Effector CD8-positive, alpha-beta T cell (primary cell): Measurements from ENCODE around the gene RDX.
"Not testable (repeated sequence)": the region's sequence is repeated elsewhere in the genome, so short reads cannot be mapped to it uniquely, and the experiment has no call there.

Experiments
- DNase-seq: peaks from one replicate; lab custom pipeline; 2025; lab: John Stamatoyannopoulos, UW

Gene RDX

GRCh38 chr11:110272919-110273318 lies 23.5 kb downstream of the RDX start:
- no peak for DNase-seq

- no peak for DNase-seq
These were observed 26.4 kb downstream of the RDX start for GRCh38 chr11:110269996-110270395.

- no peak for DNase-seq
These were observed 28.0 kb downstream of the RDX start for GRCh38 chr11:110268441-110268840.

DNA sequence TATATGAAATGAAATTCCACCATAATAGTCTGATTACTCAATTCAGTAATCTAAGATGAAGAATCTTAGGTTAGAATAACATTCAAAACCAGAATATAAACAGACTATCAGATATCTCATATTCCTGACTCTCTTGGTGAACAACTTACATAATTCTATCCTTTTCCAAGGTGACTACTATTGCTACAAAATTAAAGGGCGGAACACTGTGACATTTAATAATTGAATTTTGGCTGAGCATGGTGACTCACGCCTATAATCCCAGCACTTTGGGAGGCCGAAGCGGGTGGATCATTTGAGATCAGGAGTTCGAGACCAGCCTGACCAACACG lies 34.4 kb downstream of the RDX start:
- no peak for DNase-seq

DNA sequence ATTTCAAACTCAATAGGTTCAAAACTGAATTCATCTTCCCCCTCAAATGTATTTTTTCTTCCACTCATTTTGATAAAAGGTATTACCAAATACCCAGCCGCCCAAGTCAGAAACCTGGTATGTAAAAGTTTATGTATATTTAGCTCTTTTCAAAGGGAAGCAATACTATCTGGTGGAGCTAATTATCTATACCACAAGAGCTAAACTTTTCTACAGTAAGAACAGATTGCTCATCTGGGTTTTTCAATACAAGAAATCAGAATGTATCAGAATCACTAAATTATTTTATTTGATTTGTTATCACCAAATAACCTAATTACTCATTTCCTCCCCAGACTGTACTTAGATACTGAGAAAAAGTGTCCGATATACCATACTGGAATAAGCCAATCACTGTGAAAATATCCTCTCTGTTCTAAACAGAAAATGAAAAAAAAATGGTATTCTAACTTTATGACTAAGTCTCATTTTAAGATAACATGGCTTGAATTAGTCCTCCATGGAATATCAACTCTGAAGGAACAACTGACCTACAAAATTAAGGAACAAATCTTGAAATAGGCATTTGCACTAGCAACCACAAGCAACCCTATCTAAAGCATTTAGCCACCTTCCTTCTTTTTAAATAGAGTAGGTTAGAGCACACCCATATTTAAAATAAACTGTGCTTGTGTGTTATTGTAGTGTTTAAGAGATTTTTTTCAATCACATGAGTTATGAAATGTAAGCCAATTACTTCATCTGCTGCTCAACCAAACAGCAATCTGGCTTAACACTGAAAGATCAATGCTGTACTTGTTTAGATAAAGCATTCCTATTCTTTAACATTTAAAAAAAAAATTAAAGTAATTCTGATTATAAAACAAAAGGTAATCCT lies 35.0 kb downstream of the RDX start:
- DNase-seq = no peak

GRCh38 chr11:110253525-110253924 lies 42.9 kb downstream of the RDX start:
- DNase-seq = no peak

DNA sequence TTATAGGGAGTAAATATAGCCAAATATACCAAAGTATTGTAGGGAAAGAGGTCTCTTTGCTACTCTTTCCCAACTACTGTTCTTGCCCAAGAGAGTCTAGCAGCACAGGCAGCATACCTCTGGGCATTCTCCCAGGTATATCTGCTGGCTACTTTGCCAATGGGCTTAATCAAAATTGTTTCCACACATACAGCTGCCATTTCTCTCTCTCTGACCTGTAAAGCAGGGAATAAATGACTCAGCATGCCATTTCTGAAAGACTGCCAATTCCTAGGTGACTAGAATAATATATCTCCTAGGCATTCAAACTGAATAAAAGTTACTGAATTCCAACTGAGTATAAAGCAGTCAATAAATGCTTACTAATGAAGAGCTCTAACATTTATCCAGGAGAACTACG lies 44.6 kb downstream of the RDX start:
- no peak for DNase-seq

DNA sequence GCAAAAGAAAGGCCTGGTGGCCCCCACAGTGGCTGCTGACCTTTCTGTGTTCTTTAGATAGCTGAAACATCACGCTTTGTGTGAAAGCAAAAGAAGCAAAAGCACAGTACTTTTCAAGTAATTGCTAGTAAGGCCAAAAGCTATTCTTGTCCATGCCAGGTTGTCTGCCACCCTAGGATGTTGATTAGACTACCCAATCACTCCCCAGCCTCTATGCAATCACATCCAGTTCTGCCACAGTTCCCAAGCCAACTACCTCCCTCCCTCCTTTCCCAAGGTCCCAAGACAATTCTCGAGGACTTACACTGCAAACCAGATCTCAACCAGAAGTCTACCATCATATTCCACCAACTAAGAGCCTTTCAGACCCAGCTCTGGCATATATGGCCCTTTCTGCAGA lies 46.2 kb downstream of the RDX start:
- no peak for DNase-seq

GRCh38 chr11:110249766-110250165 lies 46.6 kb downstream of the RDX start:
- DNase-seq = no peak

DNA sequence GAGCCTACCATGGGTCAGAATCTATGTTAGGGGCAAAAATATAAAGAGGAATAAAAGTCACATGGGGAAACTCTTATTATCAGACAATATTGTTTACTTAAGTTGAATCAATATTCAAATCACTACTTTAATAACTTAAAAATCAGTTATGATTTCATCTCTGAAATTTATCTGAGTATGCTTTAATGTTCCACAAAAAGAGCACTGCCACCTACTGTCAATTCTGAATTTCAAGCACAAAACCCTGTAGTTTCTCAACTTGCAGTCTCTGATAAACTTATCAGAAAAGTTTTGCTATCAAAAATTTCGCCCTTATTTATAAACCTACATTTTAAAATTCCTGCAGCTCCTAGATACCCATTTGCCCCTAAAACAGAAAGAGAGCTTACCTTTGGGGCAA lies 47.3 kb downstream of the RDX start:
- DNase-seq = no peak

DNA sequence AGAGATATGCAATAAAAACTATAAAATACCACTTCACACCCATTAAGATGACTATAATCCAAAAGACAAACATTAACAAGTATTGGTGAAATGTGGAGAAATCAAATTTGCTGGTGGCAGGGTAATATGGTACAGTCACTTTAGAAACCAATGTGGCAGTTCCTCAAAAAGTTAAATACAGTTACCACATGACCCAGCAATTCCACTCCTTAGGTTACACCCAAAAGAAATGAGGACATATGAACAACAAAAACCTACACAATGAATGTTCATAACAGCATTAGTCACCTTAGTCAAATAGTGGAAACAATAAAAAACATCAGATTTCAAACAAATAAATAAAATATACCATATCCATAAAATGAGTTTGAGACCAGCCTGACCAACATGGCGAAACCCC lies 52.6 kb downstream of the RDX start:
- no peak for DNase-seq

DNA sequence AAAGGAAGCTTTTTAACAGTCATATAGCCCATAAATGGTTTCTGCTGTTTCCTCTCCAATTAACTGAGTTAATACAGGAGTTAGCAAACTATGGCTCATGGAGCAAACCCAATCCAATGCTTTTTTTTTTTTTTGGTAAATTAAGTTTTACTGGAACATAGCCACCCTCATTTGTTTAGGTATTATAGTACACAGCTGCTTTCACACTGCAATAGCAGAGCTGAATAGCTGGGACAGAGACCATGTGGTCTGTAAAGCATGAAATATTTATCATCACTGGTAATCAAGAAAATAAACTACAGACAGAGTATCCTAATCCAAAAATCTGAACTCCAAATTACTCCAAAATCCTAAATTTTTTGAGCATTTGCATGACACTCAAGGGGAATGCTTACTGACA lies 53.7 kb downstream of the RDX start:
- DNase-seq = no peak

DNA sequence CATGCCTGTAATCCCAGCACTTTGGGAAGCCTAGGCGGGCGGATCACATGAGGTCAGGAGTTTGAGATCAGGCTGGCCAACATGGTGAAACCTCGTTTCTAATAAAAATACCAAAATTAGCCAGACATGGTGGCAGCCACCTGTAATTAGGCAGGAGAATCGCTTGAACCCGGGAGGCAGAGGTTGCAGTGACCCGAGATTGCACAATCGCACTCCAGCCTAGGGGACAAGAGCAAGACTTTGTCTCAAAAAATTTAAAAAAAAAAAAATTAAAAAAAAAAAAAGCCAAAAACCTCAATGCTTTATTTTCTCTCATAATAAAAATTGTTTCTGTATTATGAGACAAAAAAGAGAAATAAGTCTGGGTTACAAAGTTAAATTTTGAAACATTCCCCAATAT lies 54.2 kb downstream of the RDX start:
- DNase-seq = no peak

DNA sequence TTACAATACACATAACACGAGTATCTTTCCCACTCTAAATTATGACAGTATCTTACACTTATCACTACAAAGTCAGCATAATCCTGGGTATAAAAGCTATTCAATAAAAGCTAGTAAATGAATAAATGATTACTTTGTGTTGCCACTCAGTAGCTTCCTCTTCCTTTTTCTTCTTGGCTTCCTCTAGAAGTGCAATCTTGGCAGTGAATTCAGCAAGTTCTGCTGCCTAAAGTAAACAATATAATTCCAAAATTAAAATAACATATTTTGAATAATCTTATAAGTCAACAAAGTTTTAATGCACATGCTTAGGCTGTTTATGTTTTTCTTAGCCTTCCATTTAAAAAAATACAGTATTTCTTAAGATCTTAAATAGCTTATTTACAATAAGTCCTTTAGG lies 60.4 kb downstream of the RDX start:
- no peak for DNase-seq

DNA sequence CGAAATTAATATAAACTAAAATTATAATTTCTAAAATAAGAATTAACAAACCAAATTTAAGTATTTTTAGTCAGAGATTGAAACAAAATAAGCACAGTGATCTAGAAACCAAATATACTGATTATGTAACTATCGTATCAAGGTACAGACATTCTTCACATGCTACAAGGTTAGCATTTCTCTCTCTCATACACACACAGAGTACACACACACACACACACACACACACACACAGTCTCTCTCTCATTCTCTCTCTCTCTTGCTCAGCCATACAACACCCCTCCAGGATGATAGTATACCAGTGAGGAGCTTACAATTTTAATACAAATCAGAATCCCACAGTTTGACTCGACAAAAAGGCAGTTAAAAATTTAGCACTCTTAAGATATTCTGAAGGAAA lies 66.0 kb downstream of the RDX start:
- DNase-seq = no peak

DNA sequence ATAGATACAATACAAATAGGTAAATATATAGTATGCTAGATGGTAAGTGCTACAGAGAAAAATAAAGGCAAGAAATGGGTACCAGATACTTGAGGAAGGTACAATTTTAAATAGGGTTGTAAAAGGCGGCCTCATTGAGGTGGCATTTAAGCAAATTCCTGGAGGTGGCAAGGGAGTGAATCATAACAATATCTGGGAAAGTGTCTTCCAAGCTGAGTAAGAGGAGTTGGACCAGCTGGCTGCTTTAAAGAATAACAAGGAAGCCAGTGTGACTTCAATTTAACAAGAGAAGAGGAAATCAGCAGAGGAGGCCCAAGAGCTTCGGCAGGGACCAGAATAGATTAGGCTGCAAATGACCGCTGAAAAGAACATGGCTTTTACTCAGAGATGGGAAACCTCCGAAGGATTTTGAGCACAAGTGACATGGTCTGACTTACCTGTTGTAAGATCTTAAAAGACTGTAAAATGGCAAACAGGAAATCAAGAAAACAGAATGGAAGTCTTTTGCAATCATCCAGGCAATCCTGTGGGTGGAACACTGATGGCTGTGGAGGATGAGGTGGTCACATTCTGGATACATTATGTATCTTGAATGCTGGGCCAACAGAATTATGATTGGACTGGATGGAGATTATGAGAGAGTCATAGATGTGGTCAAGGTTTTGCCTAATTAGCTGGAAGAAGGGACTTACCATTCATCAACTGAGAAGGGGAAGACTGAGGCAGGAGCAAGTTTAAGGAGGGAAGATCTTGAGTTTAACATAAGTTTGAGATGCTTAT lies 77.2 kb downstream of the RDX start:
- DNase-seq = no peak

DNA sequence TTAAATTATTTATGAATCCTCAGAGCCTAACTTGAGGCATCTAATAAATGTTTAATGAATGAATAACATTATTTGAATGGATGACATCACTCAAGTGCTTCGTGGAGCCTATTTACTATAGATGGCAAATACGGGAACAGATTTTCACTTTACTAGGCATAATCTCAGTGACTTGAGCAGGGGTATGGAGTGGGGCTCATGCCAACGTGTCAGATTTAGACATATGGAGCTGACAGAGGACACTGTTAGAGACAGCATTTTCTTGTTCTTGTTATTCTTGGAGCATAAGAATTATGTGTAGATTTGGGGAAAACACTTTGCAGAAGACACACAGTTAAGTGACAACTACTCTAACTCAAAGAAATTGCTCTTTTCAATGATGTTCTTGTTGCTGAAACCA lies 78.5 kb downstream of the RDX start:
- DNase-seq = no peak

DNA sequence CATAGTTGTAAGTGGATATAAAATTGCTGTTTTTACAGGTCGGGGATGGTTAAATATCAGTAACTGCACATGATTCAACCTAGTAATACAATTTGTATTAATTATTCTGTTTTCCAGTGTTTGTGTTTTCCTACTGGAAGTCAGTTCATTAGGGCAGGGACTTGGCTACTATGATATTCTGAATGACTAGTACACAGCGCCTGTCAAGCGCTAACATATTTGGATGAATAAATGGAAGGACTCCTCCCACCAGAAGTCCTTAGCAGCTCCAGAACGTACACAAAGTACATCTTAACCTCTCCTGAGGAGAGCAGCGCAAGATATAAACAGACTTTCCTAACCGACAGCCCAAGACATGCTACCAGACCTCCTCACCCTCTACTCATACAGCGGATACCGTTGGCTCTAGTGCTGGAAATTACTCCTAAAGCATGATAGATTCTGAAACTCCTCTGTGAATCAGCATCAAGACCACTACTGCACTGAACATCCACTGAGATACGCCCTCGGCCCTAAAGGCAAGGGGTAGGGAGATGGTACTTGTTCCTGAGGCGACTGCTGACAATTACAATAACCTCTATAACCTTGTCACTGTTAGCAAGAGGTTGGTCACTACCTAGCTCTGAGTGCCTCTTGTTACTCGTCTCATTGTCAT lies 79.1 kb downstream of the RDX start:
- no peak for DNase-seq

DNA sequence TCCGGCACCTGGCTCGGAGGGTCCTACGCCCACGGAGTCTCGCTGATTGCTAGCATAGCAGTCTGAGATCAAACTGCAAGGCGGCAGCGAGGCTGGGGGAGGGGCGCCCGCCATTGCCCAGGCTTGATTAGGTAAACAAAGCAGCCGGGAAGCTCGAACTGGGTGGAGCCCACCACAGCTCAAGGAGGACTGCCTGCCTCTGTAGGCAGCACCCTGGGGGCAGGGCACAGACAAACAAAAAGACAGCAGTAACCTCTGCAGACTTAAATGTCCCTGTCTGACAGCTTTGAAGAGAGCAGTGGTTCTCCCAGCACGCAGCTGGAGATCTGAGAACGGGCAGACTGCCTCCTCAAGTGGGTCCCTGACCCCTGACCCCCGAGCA lies 87.1 kb downstream of the RDX start:
- DNase-seq = not testable (repeated sequence)

DNA sequence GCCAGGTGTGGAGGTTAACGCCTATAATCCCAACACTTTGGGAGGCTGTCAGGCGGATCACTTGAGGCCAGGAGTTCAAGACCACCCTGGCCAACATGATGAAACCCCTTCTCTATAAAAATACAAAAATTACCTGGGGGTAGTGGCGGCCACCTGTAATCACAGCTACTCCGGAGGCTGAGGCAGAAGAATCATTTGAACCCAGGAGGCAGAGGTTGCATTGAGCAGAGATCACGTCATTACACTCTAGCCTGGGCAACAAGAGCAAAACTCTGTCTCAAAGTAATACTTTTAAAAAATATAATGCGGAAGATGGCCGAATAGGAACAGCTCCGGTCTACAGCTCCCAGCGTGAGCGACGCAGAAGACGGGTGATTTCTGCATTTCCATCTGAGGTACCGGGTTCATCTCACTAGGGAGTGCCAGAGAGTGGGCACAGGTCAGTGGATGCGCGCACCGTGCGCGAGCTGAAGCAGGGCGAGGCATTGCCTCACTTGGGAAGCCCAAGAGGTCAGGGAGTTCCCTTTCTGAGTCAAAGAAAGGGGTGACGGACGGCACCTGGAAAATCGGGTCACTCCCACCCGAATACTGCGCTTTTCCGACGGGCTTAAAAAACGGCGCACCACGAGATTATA lies 87.6 kb downstream of the RDX start:
- DNase-seq = not testable (repeated sequence)

GRCh38 chr11:110207123-110207522 lies 89.3 kb downstream of the RDX start:
- no peak for DNase-seq

GRCh38 chr11:110200836-110201235 lies 95.6 kb downstream of the RDX start:
- no peak for DNase-seq

DNA sequence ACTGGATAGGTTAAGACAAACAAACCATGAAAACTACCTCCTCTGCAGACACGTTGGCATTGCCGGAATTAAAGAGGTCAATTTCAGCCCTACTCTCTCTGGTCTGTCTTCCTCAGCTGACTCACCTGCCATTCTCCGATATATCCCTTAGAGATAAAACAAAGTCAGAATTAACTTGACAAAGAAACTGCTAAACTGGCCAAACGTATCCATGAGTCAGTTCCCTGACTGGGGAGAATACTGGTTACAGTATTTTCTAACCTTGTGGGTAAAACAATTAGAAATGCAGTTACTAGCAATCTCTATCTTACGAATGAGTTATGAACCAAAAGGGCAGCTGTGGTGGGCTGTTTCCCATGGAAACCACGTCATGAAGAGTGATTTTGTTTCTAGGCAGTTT lies 96.2 kb downstream of the RDX start:
- no peak for DNase-seq
